RWPE2 (cell line): ENCODE results near the gene GKN2.

ENCODE experiments used
- ATAC-seq: fragments of 200-7000 bp; cut with Tn5 transposase; 3 replicates; pipeline ENCODE4 v1.9.1; 2021; ENCODE audit warnings: low read depth
- DNase-seq: peaks from one replicate; pipeline ENCODE4 v3.0.0-alpha.2; 2020; ENCODE audit warnings: low spot score
- H3K27ac ChIP-seq: fragments of 450-650 bp; 2 replicates; pipeline ENCODE4 v1.5.1; 2017; ENCODE audit warnings: mild to moderate bottlenecking; ENCODE audit not compliant: poor library complexity, severe bottlenecking
- H3K27me3 ChIP-seq: fragments of 250-450 bp; sonication (Bioruptor Pico); 2 replicates; pipeline ENCODE4 v1.5.1; 2021; ENCODE audit warnings: mild to moderate bottlenecking, moderate library complexity; ENCODE audit not compliant: insufficient read depth, poor library complexity, severe bottlenecking
- H3K36me3 ChIP-seq: fragments of 250-450 bp; sonication (Bioruptor Pico); 2 replicates; pipeline ENCODE4 v1.5.1; 2020; ENCODE audit warnings: low read depth, mild to moderate bottlenecking, moderate library complexity
- H3K4me1 ChIP-seq: fragments of 250-450 bp; sonication (Bioruptor Pico); 2 replicates; pipeline ENCODE4 v1.5.1; 2021; ENCODE audit warnings: mild to moderate bottlenecking, moderate library complexity; ENCODE audit not compliant: insufficient read depth, poor library complexity, severe bottlenecking
- H3K4me3 ChIP-seq: fragments of 250-450 bp; sonication (Bioruptor Pico); 2 replicates; pipeline ENCODE4 v1.5.1; 2021; ENCODE audit warnings: mild to moderate bottlenecking, moderate library complexity; ENCODE audit not compliant: severe bottlenecking
- H3K9me3 ChIP-seq: fragments of 250-450 bp; sonication (Bioruptor Pico); 2 replicates; pipeline ENCODE4 v1.5.1; 2021; ENCODE audit warnings: mild to moderate bottlenecking, moderate library complexity; ENCODE audit not compliant: severe bottlenecking
- CTCF ChIP-seq: fragments of 450-650 bp; IDR thresholded peaks from one replicate; pipeline ENCODE4 v1.5.1; 2017; ENCODE audit warnings: mild to moderate bottlenecking, moderate library complexity; ENCODE audit not compliant: poor library complexity, severe bottlenecking

GKN2 gene

GRCh38 chr2:68980956-68981355, 28.3 kb upstream of the GKN2 start:
- H3K36me3 ChIP-seq, result no peaks in the 10 kb centered on the region
- H3K27ac ChIP-seq, result no peak overlapping the region
- H3K4me1 ChIP-seq, result no peaks in the 10 kb centered on the region
- no peaks in the 10 kb centered on the region for H3K27me3 ChIP-seq
- no peak overlapping the region for H3K4me3 ChIP-seq
- DNase-seq (no peak), ATAC-seq (no peak)
- H3K9me3 ChIP-seq, result no peaks in the 10 kb centered on the region
- TF ChIP-seq CTCF, result no peak

- no peak for ATAC-seq
- Histone ChIP-seq H3K36me3 (no peaks in the 10 kb centered on the region), H3K4me1 (no peaks in the 10 kb centered on the region), H3K27me3 (no peaks in the 10 kb centered on the region), H3K27ac (no peak overlapping the region), H3K4me3 (no peak overlapping the region), H3K9me3 (no peaks in the 10 kb centered on the region)
- no peak for TF ChIP-seq CTCF
- DNase-seq, result no peak
These were observed 25.4 kb upstream of the GKN2 start for GRCh38 chr2:68978098-68978497.

- no peaks in the 10 kb centered on the region for H3K36me3 ChIP-seq
- no peaks in the 10 kb centered on the region for H3K27me3 ChIP-seq
- DNase-seq (no peak), ATAC-seq (no peak)
- H3K27ac ChIP-seq, result no peak overlapping the region
- no peaks in the 10 kb centered on the region for H3K9me3 ChIP-seq
- no peak for TF ChIP-seq CTCF
- no peak overlapping the region for H3K4me3 ChIP-seq
- H3K4me1 ChIP-seq, result peaks cover 3% of the 10 kb centered on the region
These were observed 24.8 kb upstream of the GKN2 start for GRCh38 chr2:68977453-68977852.

GRCh38 chr2:68975844-68976243, 23.2 kb upstream of the GKN2 start:
- H3K4me3 ChIP-seq, result no peak overlapping the region
- DNase-seq (no peak), ATAC-seq (no peak)
- H3K9me3 ChIP-seq, result no peaks in the 10 kb centered on the region
- no peaks in the 10 kb centered on the region for H3K36me3 ChIP-seq
- H3K4me1 ChIP-seq, result peaks cover 19% of the 10 kb centered on the region
- no peak overlapping the region for H3K27ac ChIP-seq
- TF ChIP-seq CTCF, result no peak
- no peaks in the 10 kb centered on the region for H3K27me3 ChIP-seq

GRCh38 chr2:68974946-68975665, 22.4 kb upstream of the GKN2 start:
- no peaks in the 10 kb centered on the region for H3K27me3 ChIP-seq
- no peak for TF ChIP-seq CTCF
- H3K27ac ChIP-seq, result no peak overlapping the region
- no peaks in the 10 kb centered on the region for H3K9me3 ChIP-seq
- H3K4me3 ChIP-seq, result no peak overlapping the region
- H3K36me3 ChIP-seq, result no peaks in the 10 kb centered on the region
- peaks cover 19% of the 10 kb centered on the region for H3K4me1 ChIP-seq
- DNase-seq, result no peak
- no peak for ATAC-seq
